Activated T-helper 9 cell treated with anti-CD3 and anti-CD28 coated beads, Interleukin-2, amount 50 U/mL, for 16 hours (primary cell): ENCODE measurements around the gene HFE.
"Not testable (repeated sequence)": the region's sequence is repeated elsewhere in the genome, so short reads cannot be mapped to it uniquely, and the experiment has no call there.

Source experiments
- DNase-seq: peaks from one replicate; pipeline ENCODE4 v3.0.0-alpha.2; 2020; ENCODE audit warnings: low read depth

Gene HFE

DNA sequence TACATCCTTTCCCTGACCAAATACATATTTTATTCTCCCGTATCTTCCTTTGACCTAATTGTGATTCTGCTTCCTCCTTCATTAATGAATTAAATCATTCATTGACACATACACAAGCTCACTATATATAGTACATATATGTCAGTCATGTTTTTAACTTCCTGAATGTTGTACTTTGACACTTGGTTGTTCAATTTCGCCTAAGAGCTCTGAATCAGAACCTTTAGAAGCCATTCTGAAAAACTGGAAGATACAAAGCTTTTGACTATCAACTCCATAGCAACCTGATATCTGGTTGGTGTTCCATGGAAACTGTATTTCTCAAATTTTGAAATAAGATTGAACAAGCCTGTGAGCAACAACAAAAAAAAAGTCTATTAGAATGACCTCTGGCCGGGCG is 27.3 kb upstream of the HFE start:
- no peak for DNase-seq

- DNase-seq = no peak
Observed at GRCh38 chr6:26064619-26065257, 22.5 kb upstream of the HFE start.

- peak; percentile 16 for DNase-seq
Observed at GRCh38 chr6:26065952-26066380, 21.3 kb upstream of the HFE start.

GRCh38 chr6:26067367-26067766 is 19.9 kb upstream of the HFE start:
- DNase-seq = no peak

DNA sequence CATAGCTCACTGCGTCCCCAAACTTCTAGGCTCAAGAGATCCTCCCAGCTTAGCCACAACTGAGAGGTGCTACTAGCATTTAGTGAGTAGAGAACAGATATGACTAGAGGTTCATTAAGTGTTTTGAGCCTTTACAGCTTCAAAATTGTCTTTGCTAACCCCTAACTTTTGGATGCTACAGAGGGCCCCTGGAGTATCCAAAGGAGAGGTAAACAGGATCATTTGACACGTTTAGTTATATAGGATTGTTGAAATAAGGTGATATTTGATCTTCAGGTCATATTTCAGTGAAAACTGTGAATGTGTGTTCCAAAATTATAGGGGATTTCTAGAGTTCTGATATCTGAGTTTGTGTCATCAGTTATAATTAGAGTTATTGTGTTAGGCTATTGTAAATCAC is 19.2 kb upstream of the HFE start:
- no peak for DNase-seq

DNA sequence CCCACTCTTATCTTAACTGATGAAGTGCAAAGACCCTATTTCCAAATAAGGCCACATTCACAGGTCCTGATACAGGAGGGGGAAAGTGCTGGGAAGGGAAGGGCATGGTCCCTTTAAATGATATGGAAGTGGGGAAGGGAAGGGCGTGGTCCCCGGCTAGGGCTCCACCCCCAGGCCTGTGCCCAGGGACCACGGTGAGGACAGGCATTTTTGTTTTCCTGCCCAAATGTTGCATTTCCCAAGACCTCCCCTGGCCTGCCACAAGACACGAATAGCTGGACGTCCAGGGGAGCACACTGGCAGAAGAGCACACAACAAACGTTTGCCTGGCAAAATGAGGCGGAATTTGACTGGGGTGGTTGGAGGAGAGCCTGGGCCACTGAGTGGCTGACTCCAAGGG is 16.1 kb upstream of the HFE start:
- DNase-seq = no peak

DNA sequence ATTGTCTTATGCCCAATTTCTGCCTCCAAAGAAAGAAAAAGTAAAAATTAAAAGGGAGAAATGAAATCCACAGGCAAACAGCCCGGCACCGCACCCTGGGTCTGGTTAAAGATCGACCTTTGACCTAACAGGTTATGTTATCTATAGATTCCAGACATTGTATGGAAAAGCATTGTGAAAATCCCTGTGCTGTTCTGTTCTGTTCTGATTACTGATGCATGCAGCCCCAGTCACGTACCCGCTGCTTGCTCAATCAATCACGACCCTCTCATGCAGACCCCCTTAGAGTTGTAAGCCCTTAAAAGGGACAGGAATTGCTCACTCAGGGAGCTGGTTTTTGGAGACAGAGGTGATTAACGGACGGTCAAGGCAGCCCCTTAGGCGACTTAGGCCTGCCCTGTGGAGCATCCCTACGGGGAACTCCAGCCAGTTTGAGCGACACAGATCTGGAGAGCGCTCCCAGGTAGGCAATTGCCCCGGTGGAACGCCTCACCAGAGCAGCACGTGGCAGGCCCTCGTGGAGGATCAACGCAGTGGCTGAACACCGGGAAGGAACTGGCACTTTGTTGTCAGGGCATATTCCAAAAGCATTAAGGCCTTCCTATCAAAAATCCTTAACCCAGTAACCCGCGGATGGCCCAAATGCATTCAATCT is 12.0 kb upstream of the HFE start:
- no peak for DNase-seq

DNA sequence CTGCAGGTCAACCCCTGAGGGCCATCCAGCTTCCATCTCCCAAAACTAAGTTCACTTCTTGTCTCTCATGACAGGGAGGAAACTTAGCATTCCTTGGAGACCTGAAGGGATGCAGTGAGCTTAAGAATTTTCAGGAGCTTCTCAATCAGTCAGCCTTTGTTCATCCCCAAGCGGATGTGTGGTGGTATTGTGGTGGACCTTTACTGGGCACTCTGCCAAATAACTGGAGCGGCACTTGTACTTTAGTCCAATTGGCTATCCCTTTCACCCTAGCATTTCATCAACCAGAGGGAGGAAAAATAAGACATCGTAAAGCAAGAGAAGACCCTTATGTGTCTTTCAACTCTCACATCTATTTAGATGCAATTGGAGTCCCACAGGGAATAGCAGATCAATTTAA is 9.2 kb upstream of the HFE start:
- not testable (repeated sequence) for DNase-seq

GRCh38 chr6:26081096-26081495 is 6.1 kb upstream of the HFE start:
- DNase-seq = not testable (repeated sequence)

DNA sequence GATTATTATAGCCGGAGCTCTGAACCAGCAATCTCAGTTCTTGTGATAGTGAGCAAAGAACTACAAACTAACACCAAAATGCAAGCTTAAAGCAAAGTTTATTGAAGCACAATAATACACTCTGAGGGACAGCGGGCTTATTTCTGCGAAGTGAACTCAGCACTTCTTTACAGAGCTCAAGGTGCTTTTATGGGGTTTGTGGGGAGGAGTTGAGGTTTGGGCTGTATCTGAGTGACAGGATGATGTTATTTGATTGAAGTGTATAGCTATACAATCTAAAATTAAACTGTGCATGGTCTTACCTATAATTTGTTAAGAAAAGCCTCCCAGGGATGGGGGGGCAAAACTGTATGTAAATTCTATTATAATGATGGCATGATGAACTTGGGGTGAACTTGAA is 1.0 kb upstream of the HFE start:
- no peak for DNase-seq

GRCh38 chr6:26088344-26088743 is 1.1 kb downstream of the HFE start:
- no peak for DNase-seq

GRCh38 chr6:26089272-26089671 is 2.0 kb downstream of the HFE start:
- no peak for DNase-seq

DNA sequence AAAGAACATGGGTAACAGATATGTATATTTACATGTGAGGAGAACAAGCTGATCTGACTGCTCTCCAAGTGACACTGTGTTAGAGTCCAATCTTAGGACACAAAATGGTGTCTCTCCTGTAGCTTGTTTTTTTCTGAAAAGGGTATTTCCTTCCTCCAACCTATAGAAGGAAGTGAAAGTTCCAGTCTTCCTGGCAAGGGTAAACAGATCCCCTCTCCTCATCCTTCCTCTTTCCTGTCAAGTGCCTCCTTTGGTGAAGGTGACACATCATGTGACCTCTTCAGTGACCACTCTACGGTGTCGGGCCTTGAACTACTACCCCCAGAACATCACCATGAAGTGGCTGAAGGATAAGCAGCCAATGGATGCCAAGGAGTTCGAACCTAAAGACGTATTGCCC is 5.2 kb downstream of the HFE start:
- no peak for DNase-seq

DNA sequence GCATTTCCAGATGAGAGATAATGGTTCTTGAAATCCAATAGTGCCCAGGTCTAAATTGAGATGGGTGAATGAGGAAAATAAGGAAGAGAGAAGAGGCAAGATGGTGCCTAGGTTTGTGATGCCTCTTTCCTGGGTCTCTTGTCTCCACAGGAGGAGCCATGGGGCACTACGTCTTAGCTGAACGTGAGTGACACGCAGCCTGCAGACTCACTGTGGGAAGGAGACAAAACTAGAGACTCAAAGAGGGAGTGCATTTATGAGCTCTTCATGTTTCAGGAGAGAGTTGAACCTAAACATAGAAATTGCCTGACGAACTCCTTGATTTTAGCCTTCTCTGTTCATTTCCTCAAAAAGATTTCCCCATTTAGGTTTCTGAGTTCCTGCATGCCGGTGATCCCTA is 6.8 kb downstream of the HFE start:
- DNase-seq = no peak

GRCh38 chr6:26097268-26097875 is 10.1 kb downstream of the HFE start:
- DNase-seq = peak; percentile 35

- DNase-seq = no peak
Observed at GRCh38 chr6:26103141-26103769, 16.0 kb downstream of the HFE start.

DNA sequence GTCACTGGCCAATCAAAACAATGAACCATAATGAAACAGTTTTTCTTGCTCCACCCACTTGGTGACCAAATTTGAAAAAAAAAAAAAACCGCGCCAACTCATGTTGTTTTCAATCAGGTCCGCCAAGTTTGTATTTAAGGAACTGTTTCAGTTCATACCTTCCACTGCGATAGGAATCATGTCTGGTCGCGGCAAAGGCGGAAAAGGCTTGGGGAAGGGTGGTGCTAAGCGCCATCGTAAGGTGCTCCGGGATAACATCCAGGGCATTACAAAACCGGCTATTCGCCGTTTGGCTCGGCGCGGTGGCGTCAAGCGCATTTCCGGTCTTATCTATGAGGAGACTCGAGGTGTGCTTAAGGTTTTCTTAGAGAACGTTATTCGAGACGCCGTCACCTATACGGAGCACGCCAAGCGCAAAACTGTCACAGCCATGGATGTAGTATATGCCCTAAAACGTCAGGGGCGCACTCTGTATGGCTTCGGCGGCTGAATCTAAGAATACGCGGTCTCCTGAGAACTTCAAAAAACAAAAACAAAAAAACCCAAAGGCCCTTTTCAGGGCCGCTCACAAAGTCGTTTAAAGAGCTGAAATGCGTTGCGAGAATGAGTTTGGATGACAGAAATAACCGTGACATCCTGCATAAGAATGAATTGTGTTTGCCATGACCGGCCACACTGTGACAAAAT is 16.7 kb downstream of the HFE start:
- peak; percentile 72 for DNase-seq

- DNase-seq = no peak
Observed at GRCh38 chr6:26104457-26105108, 17.4 kb downstream of the HFE start.

DNA sequence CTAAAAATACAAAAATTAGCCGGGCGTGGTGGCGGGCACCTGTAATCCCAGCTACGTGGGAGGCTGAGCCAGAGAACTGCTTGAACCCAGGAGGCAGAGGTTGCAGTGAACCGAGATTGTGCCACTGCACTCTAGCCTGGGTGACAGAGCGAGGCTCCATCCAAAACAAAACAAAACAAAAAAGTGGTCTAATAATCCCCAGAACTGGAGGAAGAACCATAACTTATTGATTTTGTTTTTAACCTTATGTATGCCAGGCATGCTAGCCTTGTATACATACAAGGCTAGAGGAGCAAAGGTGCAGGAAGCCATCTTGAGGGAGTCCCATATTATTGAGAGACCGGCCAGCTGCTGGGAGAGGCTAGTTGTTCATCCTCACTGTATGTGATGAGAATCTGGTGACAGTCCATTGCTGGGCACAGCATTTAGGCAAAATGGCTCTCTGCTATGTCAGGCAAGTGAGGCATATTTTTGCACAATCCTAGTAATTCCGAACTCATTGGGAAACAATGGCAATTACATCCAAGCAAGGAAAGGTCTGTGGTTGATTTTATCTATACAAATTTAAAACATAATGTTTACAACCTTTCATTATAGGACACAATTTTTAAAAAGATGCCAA is 18.0 kb downstream of the HFE start:
- no peak for DNase-seq

DNA sequence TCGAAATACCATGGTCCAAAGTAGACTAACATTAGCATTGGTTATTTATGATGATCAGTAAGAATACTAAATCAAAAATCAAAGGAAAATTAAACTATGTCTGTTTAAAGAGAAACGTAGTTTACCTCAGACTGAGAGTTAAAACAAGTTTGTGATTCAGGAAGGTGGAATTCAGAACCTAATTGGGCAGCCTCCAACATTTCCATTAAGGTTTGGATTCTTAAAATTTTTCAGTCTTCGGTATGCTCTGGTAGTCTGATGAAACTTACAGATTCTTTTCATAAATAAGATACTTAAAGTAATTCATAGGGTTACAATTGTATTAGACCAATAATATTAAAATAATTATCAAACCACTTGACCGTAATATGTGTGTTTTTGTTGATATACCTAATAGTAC is 18.6 kb downstream of the HFE start:
- no peak for DNase-seq

- no peak for DNase-seq
Observed at GRCh38 chr6:26107935-26108334, 20.7 kb downstream of the HFE start.

- no peak for DNase-seq
Observed at GRCh38 chr6:26109772-26110171, 22.5 kb downstream of the HFE start.
